OCI-LY3 (cell line): Measurements from ENCODE around the gene CCDC85B.

Source experiments
- H2AFZ ChIP-seq: fragments of 200-600, 300-600 bp; shearing (Covaris generic); 2 replicates; pipeline ENCODE4 v1.6.0; 2014; ENCODE audit warnings: antibody characterized with exemption, low read depth, low read length
- H3K27ac ChIP-seq: fragments of 200-600, 300-600 bp; sonication (generic); 2 replicates; pipeline ENCODE4 v1.5.1; 2014; ENCODE audit warnings: mild to moderate bottlenecking, low read length, moderate library complexity, mixed read lengths
- H3K27me3 ChIP-seq: fragments of 200-600, 300-600 bp; sonication (generic); 2 replicates; pipeline ENCODE4 v1.6.1; 2014; ENCODE audit warnings: low read depth, low read length, mixed read lengths
- H3K36me3 ChIP-seq: fragments of 200-600, 300-600 bp; sonication (generic); replicated peaks from 2 replicates; pipeline ENCODE3; 2014; ENCODE audit warnings: low read depth, low read length, mixed read lengths
- H3K4me1 ChIP-seq: fragments of 300-600, 200-600 bp; sonication (generic); 2 replicates; pipeline ENCODE4 v1.6.1; 2014; ENCODE audit warnings: low read length, mixed read lengths
- H3K4me2 ChIP-seq: fragments of 200-600, 300-600 bp; sonication (generic); 2 replicates; pipeline ENCODE4 v1.6.1; 2014; ENCODE audit warnings: low read length, mixed read lengths
- H3K4me3 ChIP-seq: fragments of 300-600, 200-600 bp; sonication (generic); 2 replicates; pipeline ENCODE4 v1.5.1; 2014; ENCODE audit warnings: antibody characterized with exemption, mild to moderate bottlenecking, low read length, moderate library complexity
- H3K79me2 ChIP-seq: fragments of 300-600, 200-600 bp; shearing (Covaris generic); 2 replicates; pipeline ENCODE4 v1.6.1; 2014; ENCODE audit warnings: mild to moderate bottlenecking, low read length, mixed read lengths
- H3K9ac ChIP-seq: fragments of 300-600, 200-600 bp; shearing (Covaris generic); 2 replicates; pipeline ENCODE4 v1.6.0; 2014; ENCODE audit warnings: mild to moderate bottlenecking, low read length, moderate library complexity
- H3K9me3 ChIP-seq: fragments of 200-600, 300-600 bp; shearing (Covaris generic); 2 replicates; pipeline ENCODE4 v1.6.1; 2014; ENCODE audit warnings: low read length, mixed read lengths; ENCODE audit not compliant: insufficient read depth
- H4K20me1 ChIP-seq: fragments of 200-600, 300-600 bp; sonication (generic); 2 replicates; pipeline ENCODE4 v1.6.1; 2016; ENCODE audit warnings: low read length, mixed read lengths; ENCODE audit not compliant: insufficient read depth
- EZH2phosphoT487 ChIP-seq: fragments of 200-600 bp; shearing (Covaris generic); IDR thresholded peaks from 2 replicates; pipeline ENCODE4 v1.6.1; 2018; ENCODE audit warnings: antibody characterized with exemption, mixed run types, low read depth
- TF ChIP-seq, protein P1 (sequence below): fragments of 200-600, 300-600 bp; sonication (generic); IDR thresholded peaks from 2 replicates; pipeline ENCODE4 v1.5.1; 2014; ENCODE audit warnings: antibody characterized with exemption, low read length, low read depth

The CCDC85B gene

DNA sequence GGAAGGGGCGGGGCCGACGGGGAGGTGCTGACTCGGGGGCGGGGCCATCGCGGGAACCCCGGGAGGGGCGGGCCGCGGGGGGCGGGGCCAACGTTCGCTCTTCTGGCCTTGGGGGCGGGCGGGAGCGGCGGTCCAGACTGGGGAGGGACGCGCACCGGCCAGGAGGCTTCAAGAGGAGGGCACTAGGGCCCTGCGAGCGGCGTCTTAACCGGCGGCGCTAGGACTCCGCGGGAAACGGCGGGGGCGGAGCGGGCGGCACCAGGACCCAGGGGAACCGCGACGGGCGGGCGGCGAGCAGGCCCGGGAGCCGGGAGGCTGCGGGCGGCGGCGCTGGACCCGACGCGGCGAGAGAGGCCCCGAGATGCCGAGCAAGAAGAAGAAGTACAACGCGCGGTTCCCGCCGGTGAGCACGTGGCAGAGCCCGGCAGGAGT lies 28.7 kb downstream of the CCDC85B start, which contains the start of gene DRAP1:
Gene DRAP1, plus strand, starts transcription at position 286 of the 432 bp plus-strand sequence. Its CDS starts 76 bp downstream, at position 362.
- Histone ChIP-seq H3K27ac (peak within 1 kb of the TSS; percentile 46), H3K4me1 (peaks cover 14% of the 10 kb centered on the region), H3K4me2 (peak within 1 kb of the TSS; percentile 98), H3K9me3 (no peaks in the 10 kb centered on the region), H3K9ac (peak within 1 kb of the TSS; percentile 87), H4K20me1 (no peaks in the 10 kb centered on the region), H3K79me2 (peaks cover 27% of the 10 kb centered on the region), H3K27me3 (no peaks in the 10 kb centered on the region), H3K4me3 (peak within 1 kb of the TSS; percentile 89), H3K36me3 (peaks cover 13% of the 10 kb centered on the region), H2AFZ (peak within 1 kb of the TSS; percentile 62; the same call in 1 of the 2 replicates)
- TF ChIP-seq, protein P1, sequence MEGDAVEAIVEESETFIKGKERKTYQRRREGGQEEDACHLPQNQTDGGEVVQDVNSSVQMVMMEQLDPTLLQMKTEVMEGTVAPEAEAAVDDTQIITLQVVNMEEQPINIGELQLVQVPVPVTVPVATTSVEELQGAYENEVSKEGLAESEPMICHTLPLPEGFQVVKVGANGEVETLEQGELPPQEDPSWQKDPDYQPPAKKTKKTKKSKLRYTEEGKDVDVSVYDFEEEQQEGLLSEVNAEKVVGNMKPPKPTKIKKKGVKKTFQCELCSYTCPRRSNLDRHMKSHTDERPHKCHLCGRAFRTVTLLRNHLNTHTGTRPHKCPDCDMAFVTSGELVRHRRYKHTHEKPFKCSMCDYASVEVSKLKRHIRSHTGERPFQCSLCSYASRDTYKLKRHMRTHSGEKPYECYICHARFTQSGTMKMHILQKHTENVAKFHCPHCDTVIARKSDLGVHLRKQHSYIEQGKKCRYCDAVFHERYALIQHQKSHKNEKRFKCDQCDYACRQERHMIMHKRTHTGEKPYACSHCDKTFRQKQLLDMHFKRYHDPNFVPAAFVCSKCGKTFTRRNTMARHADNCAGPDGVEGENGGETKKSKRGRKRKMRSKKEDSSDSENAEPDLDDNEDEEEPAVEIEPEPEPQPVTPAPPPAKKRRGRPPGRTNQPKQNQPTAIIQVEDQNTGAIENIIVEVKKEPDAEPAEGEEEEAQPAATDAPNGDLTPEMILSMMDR, result no peak
- no peak for TF ChIP-seq EZH2phosphoT487

DNA sequence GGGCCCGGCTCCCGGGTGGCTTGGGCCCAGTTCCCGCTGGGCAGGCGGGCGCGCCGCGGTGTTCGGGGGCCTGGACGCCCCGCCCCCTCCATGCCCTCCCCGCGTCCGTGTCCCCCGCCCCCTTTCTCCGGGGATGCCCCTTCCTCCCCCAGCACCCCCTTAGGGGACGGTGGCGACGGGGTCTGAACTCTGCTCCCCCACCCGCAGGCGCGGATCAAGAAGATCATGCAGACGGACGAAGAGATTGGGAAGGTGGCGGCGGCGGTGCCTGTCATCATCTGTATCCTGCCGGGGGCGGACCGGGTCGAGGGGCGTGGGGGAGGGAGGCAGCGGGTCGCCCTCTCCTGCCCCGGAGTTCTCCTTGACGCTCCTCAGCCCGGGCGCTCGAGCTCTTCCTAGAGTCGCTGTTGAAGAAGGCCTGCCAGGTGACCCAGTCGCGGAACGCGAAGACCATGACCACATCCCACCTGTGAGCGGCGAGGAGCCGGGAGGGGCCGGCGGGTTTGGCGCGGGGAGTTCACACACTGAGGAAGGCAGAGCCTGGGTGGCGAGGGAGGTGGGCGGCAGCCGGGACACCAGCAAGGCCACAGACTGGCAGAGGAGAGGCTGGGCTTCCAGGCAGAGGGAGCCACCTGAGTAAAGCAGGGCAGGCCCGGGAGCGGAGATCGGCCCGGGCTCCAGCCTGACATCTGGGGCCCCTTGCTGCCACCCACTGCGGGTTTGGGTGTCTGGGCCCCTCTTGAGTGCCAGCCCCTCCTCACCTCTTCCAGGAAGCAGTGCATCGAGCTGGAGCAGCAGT lies 29.3 kb downstream of the CCDC85B start:
- peak overlapping the region; percentile 62; the same call in 1 of the 2 replicates for H2AFZ ChIP-seq
- peaks cover 13% of the 10 kb centered on the region for H3K36me3 ChIP-seq
- H3K4me3 ChIP-seq, result peak overlapping the region; percentile 89
- no peaks in the 10 kb centered on the region for H4K20me1 ChIP-seq
- peaks cover 14% of the 10 kb centered on the region for H3K4me1 ChIP-seq
- no peaks in the 10 kb centered on the region for H3K9me3 ChIP-seq
- no peaks in the 10 kb centered on the region for H3K27me3 ChIP-seq
- peak overlapping the region; percentile 96 for H3K4me2 ChIP-seq
- peak overlapping the region; percentile 46 for H3K27ac ChIP-seq
- H3K79me2 ChIP-seq, result peaks cover 27% of the 10 kb centered on the region
- peak overlapping the region; percentile 78 for H3K9ac ChIP-seq
- TF ChIP-seq EZH2phosphoT487, result no peak

DNA sequence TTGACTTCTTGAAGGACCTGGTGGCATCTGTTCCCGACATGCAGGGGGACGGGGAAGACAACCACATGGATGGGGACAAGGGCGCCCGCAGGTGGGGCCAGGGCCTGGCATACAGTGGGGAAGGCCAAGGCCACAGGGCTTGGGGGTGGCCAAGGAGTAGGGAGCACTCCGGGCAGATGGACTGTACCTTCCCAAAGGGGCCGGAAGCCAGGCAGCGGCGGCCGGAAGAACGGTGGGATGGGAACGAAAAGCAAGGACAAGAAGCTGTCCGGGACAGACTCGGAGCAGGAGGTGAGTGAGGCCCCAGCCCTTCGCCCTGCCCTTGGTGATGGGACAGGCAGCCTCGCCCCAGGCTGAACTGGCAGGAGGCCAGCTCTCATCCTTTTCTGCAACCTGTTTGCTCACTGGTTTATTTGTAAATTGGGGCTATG lies 29.9 kb downstream of the CCDC85B start:
- H3K79me2 ChIP-seq, result peaks cover 27% of the 10 kb centered on the region
- TF ChIP-seq EZH2phosphoT487, result no peak
- TF ChIP-seq, protein P1, result no peak
- H3K9me3 ChIP-seq, result no peaks in the 10 kb centered on the region
- peak overlapping the region; percentile 78 for H3K9ac ChIP-seq
- no peak overlapping the region for H2AFZ ChIP-seq
- peak overlapping the region; percentile 96 for H3K4me2 ChIP-seq
- peaks cover 13% of the 10 kb centered on the region for H3K36me3 ChIP-seq
- H3K4me3 ChIP-seq, result peak overlapping the region; percentile 89
- no peaks in the 10 kb centered on the region for H4K20me1 ChIP-seq
- peaks cover 14% of the 10 kb centered on the region for H3K4me1 ChIP-seq
- no peak overlapping the region for H3K27ac ChIP-seq
- no peaks in the 10 kb centered on the region for H3K27me3 ChIP-seq

DNA sequence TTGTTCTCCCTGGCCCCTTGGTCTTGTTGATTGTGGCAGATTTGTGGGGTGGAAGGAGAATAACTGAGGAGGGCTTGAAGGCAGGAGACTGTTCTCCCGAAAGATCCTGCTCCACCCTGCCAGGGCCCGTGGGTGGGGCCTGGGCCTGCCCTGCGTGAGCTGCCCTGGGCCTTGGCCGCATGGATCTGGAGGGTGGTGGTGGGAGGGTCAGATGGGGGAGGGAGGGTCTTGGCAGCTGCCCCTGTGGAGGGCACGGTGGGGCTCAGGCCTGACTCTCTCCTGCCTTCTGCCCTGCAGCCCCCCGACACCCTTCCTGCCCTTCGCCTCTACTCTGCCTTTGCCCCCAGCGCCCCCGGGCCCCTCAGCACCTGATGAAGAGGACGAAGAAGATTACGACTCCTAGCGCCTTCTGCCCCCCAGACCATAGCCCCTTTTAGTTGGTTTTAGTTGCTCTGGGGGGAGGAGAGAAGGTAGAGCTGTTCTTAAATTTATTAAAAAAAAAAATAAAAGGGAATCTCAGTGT lies 30.6 kb downstream of the CCDC85B start:
- TF ChIP-seq, protein P1, result no peak
- TF ChIP-seq EZH2phosphoT487, result no peak
- Histone ChIP-seq H3K9ac (no peak overlapping the region), H3K9me3 (no peaks in the 10 kb centered on the region), H3K4me2 (no peak overlapping the region), H4K20me1 (no peaks in the 10 kb centered on the region), H2AFZ (no peak overlapping the region), H3K27ac (no peak overlapping the region), H3K79me2 (peaks cover 27% of the 10 kb centered on the region), H3K27me3 (no peaks in the 10 kb centered on the region), H3K36me3 (peaks cover 13% of the 10 kb centered on the region), H3K4me1 (peaks cover 14% of the 10 kb centered on the region), H3K4me3 (no peak overlapping the region)
